Activated CD8-positive, alpha-beta T cell treated with anti-CD3 and anti-CD28 coated beads for 36 hours (primary cell): ENCODE measurements around the gene GLI1. TPM values are rescaled to one million over a fixed set of nuclear protein-coding genes. Genes with fewer than 3 reads are reported as not detected.
"Not testable (repeated sequence)": the region's sequence is repeated elsewhere in the genome, so short reads cannot be mapped to it uniquely, and the experiment has no call there.

Experiments used
- ATAC-seq: fragments of 200-7000 bp; cut with Tn5 transposase; one replicate; pipeline ENCODE4 v1.10.0; 2021; ENCODE audit warnings: mild to moderate bottlenecking, moderate library complexity
- CTCF ChIA-PET: fragments of 350-600 bp; sonication (Branson Sonifier 250); formaldehyde crosslinking; loops from one replicate; lab custom pipeline; 2021; ENCODE audit warnings: antibody characterized with exemption; lab: Charles Lee
- POLR2A ChIA-PET: fragments of 350-600 bp; sonication (Branson Sonifier 250); formaldehyde crosslinking; loops from one replicate; lab custom pipeline; 2021; ENCODE audit warnings: antibody characterized with exemption; lab: Charles Lee
- DNase-seq: peaks from one replicate; pipeline ENCODE4 v3.0.0-alpha.2; 2020
- H3K27ac Mint-ChIP-seq: one replicate; pipeline ENCODE4 v1.8.0; 2021; ENCODE audit warnings: mild to moderate bottlenecking, mixed read lengths
- H3K27me3 Mint-ChIP-seq: one replicate; pipeline ENCODE4 v1.8.0; 2021; ENCODE audit warnings: mixed read lengths
- H3K36me3 Mint-ChIP-seq: one replicate; pipeline ENCODE4 v1.8.0; 2021; ENCODE audit warnings: low read depth, mixed read lengths
- H3K4me1 Mint-ChIP-seq: one replicate; pipeline ENCODE4 v1.8.0; 2021; ENCODE audit warnings: low read depth, mixed read lengths
- H3K4me3 Mint-ChIP-seq: one replicate; pipeline ENCODE4 v1.8.0; 2021; ENCODE audit warnings: mild to moderate bottlenecking, moderate library complexity, mixed read lengths
- H3K9me3 Mint-ChIP-seq: one replicate; pipeline ENCODE4 v1.8.0; 2021; ENCODE audit warnings: mixed read lengths
- CTCF ChIP-seq: fragments of 200-600 bp; IDR thresholded peaks from one replicate; pipeline ENCODE4 v1.8.0; 2022; ENCODE audit warnings: antibody characterized with exemption, mild to moderate bottlenecking
- intact Hi-C: fragments of 100-400 bp; cut with micrococcal nuclease; formaldehyde crosslinking; loops from one replicate; pipeline ENCODE4 v1.10.0; 2022
- total RNA-seq, 2 experiments: library from RNA; stranded (reverse); gene quantifications; one replicate each; pipeline ENCODE4 v1.2.3, GENCODE V29; 2021

The GLI1 gene
- total RNA-seq, 2 experiments from 2014 or later: 0.20 to 0.83 TPM

DNA sequence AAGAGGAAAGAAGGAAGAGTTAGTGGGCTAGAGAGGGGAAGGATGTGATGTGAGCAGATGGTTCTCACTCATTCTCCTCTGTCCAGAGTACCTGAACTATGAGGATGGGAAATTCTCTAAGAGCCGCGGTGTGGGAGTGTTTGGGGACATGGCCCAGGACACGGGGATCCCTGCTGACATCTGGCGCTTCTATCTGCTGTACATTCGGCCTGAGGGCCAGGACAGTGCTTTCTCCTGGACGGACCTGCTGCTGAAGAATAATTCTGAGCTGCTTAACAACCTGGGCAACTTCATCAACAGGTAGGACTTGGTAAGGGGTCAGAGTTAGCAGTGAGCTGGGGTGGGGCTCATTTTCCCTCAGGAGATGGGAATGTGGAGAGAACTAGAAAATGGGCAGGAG, 53.1 kb downstream of the GLI1 start:
- H3K27ac Mint-ChIP-seq: peak overlapping the region; percentile 57
- no peak for ATAC-seq
- CTCF ChIA-PET: interaction anchor here (1.0 kb wide), 1 partner anchor 54 kb away, joined by 3 read pairs; the partner anchor contains the start of gene GLI1
- intact Hi-C loops: no loop called here
- H3K27me3 Mint-ChIP-seq: no peaks in the 10 kb centered on the region
- DNase-seq: no peak
- no peak for TF ChIP-seq CTCF
- POLR2A ChIA-PET: interaction anchor here (0.7 to 2.0 kb wide), 4 partner anchors 8 to 33 kb away, joined by 3 to 6 read pairs (median 4); partner anchors contain the start of genes ARHGAP9 and MARS1
- H3K4me3 Mint-ChIP-seq: no peak overlapping the region
- peaks cover 68% of the 10 kb centered on the region for H3K36me3 Mint-ChIP-seq
- peaks cover 16% of the 10 kb centered on the region for H3K4me1 Mint-ChIP-seq
- H3K9me3 Mint-ChIP-seq: no peaks in the 10 kb centered on the region

DNA sequence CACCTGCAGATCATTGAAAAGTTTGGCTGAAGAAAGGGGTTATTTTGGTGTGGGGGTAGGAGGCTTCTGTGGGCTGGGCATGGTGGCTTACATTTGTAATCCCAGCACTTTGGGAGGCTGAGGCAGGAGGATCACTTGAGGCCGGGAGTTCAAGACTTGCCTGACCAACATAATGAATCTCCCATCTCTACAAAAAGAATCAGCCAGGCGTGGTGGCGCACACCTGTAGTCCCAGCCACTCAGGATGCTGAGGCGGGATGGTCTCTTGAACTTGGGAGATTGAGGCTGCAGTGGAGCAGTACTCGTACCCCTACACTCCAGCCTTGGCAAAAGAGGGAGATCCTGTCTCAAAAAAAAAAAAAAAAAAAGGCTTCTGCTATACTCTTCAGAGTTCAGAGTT, 53.7 kb downstream of the GLI1 start:
- H3K4me3 Mint-ChIP-seq: no peak overlapping the region
- ChIA-PET CTCF (interaction anchor here (1.0 kb wide), 1 partner anchor 54 kb away, joined by 3 read pairs; the partner anchor contains the start of gene GLI1), POLR2A (interaction anchor here (0.8 to 2.0 kb wide), 3 partner anchors 8 to 33 kb away, joined by 3 to 6 read pairs (median 4); partner anchors contain the start of genes ARHGAP9 and MARS1)
- no peak for TF ChIP-seq CTCF
- ATAC-seq: no peak
- no peak for DNase-seq
- H3K36me3 Mint-ChIP-seq: peaks cover 68% of the 10 kb centered on the region
- H3K9me3 Mint-ChIP-seq: no peaks in the 10 kb centered on the region
- no peaks in the 10 kb centered on the region for H3K27me3 Mint-ChIP-seq
- peak overlapping the region; percentile 57 for H3K27ac Mint-ChIP-seq
- peaks cover 20% of the 10 kb centered on the region for H3K4me1 Mint-ChIP-seq
- intact Hi-C loops: no loop called here

DNA sequence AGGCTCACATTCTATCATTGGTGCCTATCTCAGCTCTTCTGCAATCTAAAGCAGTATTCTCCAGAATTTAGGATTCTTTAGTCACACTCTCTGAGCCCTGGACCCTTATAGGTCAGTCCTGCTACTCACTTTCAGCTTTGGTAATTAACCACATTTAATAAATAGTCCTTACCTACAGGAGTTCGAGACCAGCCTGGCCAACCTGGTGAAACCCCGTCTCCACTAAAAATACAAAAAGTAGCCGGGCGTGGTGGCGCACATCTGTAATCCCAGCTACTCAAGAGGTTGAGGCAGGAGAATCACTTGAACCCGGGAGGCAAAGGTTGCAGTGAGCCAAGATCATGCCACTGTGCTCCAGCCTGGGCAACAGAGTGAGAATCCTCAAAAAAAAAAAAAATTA, 54.1 kb downstream of the GLI1 start:
- intact Hi-C loops, DNase-seq, ATAC-seq, H3K9me3 Mint-ChIP-seq, H3K4me3 Mint-ChIP-seq, H3K27me3 Mint-ChIP-seq: not testable (repeated sequence)
- POLR2A ChIA-PET: interaction anchor here (2.0 kb wide), 1 partner anchor 34 kb away, joined by 6 read pairs; the partner anchor contains the start of gene ARHGAP9
- Mint-ChIP-seq H3K4me1 (peaks cover 23% of the 10 kb centered on the region), H3K27ac (peak overlapping the region; percentile 57), H3K36me3 (peaks cover 72% of the 10 kb centered on the region)
- CTCF ChIA-PET: interaction anchor here (1.0 kb wide), 1 partner anchor 55 kb away, joined by 3 read pairs; the partner anchor contains the start of gene GLI1

DNA sequence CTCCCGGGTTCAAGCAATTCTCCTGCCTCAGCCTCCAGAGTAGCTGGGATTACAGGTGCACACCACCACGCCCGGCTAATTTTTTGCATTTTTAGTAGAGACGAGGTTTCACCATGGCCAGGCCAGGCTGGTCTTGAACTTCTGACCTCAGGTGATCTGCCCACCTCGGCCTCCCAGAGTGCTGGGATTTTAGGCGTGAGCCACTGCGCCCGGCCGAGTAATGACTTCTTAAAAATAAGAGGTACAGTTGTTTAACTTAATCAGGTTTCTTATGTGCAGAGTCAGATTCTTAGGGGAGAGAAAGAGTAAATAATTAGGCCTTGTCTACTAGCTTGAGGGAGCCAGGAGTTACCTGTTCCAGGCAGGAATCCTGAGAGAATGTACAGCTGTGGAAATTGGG, 54.7 kb downstream of the GLI1 start:
- peaks cover 74% of the 10 kb centered on the region for H3K36me3 Mint-ChIP-seq
- DNase-seq, H3K9me3 Mint-ChIP-seq, H3K27me3 Mint-ChIP-seq, intact Hi-C loops, ATAC-seq, H3K4me3 Mint-ChIP-seq: not testable (repeated sequence)
- H3K27ac Mint-ChIP-seq: peak overlapping the region; percentile 23
- peaks cover 29% of the 10 kb centered on the region for H3K4me1 Mint-ChIP-seq
- ChIA-PET POLR2A (interaction anchor here (0.7 to 1.4 kb wide), 6 partner anchors 9 to 37 kb away, joined by 3 to 5 read pairs (median 4); partner anchors contain the start of gene ARHGAP9), CTCF (interaction anchor here (0.7 to 2.0 kb wide), 4 partner anchors 10 to 58 kb away, joined by 3 to 9 read pairs (median 4); no protein-coding TSS in a partner anchor)

DNA sequence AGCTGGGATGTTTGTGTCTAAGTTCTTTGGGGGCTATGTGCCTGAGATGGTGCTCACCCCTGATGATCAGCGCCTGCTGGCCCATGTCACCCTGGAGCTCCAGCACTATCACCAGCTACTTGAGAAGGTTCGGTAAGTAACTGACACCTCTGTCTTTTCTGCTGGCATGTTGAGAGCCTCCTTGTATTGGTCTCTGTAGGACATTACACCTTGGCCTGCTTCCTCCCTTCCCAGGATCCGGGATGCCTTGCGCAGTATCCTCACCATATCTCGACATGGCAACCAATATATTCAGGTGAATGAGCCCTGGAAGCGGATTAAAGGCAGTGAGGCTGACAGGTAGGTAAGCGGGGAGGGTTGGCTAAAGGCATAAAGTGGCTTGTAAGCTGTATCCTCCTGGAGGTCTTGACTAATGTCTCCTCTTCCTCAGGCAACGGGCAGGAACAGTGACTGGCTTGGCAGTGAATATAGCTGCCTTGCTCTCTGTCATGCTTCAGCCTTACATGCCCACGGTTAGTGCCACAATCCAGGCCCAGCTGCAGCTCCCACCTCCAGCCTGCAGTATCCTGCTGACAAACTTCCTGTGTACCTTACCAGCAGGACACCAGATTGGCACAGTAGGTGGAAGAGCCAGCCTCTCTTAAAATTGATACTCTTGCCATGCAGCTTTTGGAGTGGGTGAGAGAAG, 55.3 kb downstream of the GLI1 start:
- peaks cover 78% of the 10 kb centered on the region for H3K36me3 Mint-ChIP-seq
- H3K27me3 Mint-ChIP-seq: no peaks in the 10 kb centered on the region
- intact Hi-C loops: no loop called here
- H3K4me1 Mint-ChIP-seq: peaks cover 30% of the 10 kb centered on the region
- no peaks in the 10 kb centered on the region for H3K9me3 Mint-ChIP-seq
- ChIA-PET CTCF (interaction anchor here (0.7 to 2.0 kb wide), 5 partner anchors 9 to 59 kb away, joined by 3 to 9 read pairs (median 4); no protein-coding TSS in a partner anchor), POLR2A (interaction anchor here (0.7 to 1.4 kb wide), 6 partner anchors 8 to 38 kb away, joined by 3 to 5 read pairs (median 4); partner anchors contain the start of gene ARHGAP9)
- no peak overlapping the region for H3K4me3 Mint-ChIP-seq
- no peak for TF ChIP-seq CTCF
- ATAC-seq (no peak), DNase-seq (no peak)
- peak overlapping the region; percentile 23 for H3K27ac Mint-ChIP-seq
